ENCODE data around the gene FGF2.
"Not testable (repeated sequence)": the region's sequence is repeated elsewhere in the genome, so short reads cannot be mapped to it uniquely, and the experiment has no call there.

FGF2 gene

GRCh38 chr4:122851568-122851967 lies 24.9 kb downstream of the FGF2 start:
- DNase-seq, result no peak

- no peak for DNase-seq
Measured at GRCh38 chr4:122854447-122855352, 28.1 kb downstream of the FGF2 start.

GRCh38 chr4:122855353-122855890 lies 28.8 kb downstream of the FGF2 start:
- no peak for DNase-seq

- DNase-seq, result no peak
Measured at GRCh38 chr4:122857160-122857559, 30.5 kb downstream of the FGF2 start.

GRCh38 chr4:122858705-122859104 lies 32.1 kb downstream of the FGF2 start:
- DNase-seq, result no peak

- no peak for DNase-seq
Measured at GRCh38 chr4:122861172-122861943, 34.7 kb downstream of the FGF2 start.

GRCh38 chr4:122863639-122864038 lies 37.0 kb downstream of the FGF2 start:
- no peak for DNase-seq

GRCh38 chr4:122865425-122865824 lies 38.8 kb downstream of the FGF2 start:
- no peak for DNase-seq

GRCh38 chr4:122868235-122868634 lies 41.6 kb downstream of the FGF2 start:
- DNase-seq, result not testable (repeated sequence)

- no peak for DNase-seq
Measured at GRCh38 chr4:122873146-122873545, 46.5 kb downstream of the FGF2 start.

GRCh38 chr4:122873821-122874593 lies 47.4 kb downstream of the FGF2 start:
- no peak for DNase-seq

- no peak for DNase-seq
Measured at GRCh38 chr4:122875949-122876348, 49.3 kb downstream of the FGF2 start.

- no peak for DNase-seq
Measured at GRCh38 chr4:122876456-122876855, 49.8 kb downstream of the FGF2 start.

GRCh38 chr4:122879001-122879400 lies 52.4 kb downstream of the FGF2 start:
- no peak for DNase-seq

- no peak for DNase-seq
Measured at GRCh38 chr4:122882857-122883735, 56.5 kb downstream of the FGF2 start.

- DNase-seq, result no peak
Measured at GRCh38 chr4:122884499-122884898, 57.9 kb downstream of the FGF2 start.

- DNase-seq, result no peak
Measured at GRCh38 chr4:122889726-122890125, 63.1 kb downstream of the FGF2 start.

GRCh38 chr4:122890147-122890795 lies 63.6 kb downstream of the FGF2 start:
- DNase-seq, result no peak

- no peak for DNase-seq
Measured at GRCh38 chr4:122894827-122895226, 68.2 kb downstream of the FGF2 start.

GRCh38 chr4:122895336-122895995 lies 68.8 kb downstream of the FGF2 start:
- no peak for DNase-seq

- no peak for DNase-seq
Measured at GRCh38 chr4:122896270-122896669, 69.6 kb downstream of the FGF2 start.
